ENCODE measurements around the gene FAM81A.
"Not testable (repeated sequence)": the region's sequence is repeated elsewhere in the genome, so short reads cannot be mapped to it uniquely, and the experiment has no call there.

The FAM81A gene

GRCh38 chr15:59444081-59444835, 6.3 kb downstream of the FAM81A start:
- no peak overlapping the region for H3K27ac Mint-ChIP-seq

GRCh38 chr15:59444980-59445545, 7.1 kb downstream of the FAM81A start:
- H3K4me1 Mint-ChIP-seq, result no peaks in the 10 kb centered on the region
- H3K27ac Mint-ChIP-seq, result no peak overlapping the region
- H3K27me3 Mint-ChIP-seq, result no peaks in the 10 kb centered on the region
- no peaks in the 10 kb centered on the region for H3K9me3 Mint-ChIP-seq
- H3K36me3 Mint-ChIP-seq, result no peaks in the 10 kb centered on the region
- H3K4me3 Mint-ChIP-seq, result no peak overlapping the region

More at GRCh38 chr15:59444081-59444835, 6.3 kb downstream of the FAM81A start:
- no peaks in the 10 kb centered on the region for H3K4me1 Mint-ChIP-seq
- H3K4me3 Mint-ChIP-seq, result no peak overlapping the region
- no peaks in the 10 kb centered on the region for H3K9me3 Mint-ChIP-seq
- no peaks in the 10 kb centered on the region for H3K36me3 Mint-ChIP-seq
- peaks cover 3% of the 10 kb centered on the region for H3K27me3 Mint-ChIP-seq

- Mint-ChIP-seq H3K36me3 (no peaks in the 10 kb centered on the region), H3K4me1 (no peaks in the 10 kb centered on the region), H3K9me3 (no peaks in the 10 kb centered on the region), H3K27me3 (no peaks in the 10 kb centered on the region), H3K4me3 (no peak overlapping the region), H3K27ac (no peak overlapping the region)
Measured at GRCh38 chr15:59446232-59446957, 8.4 kb downstream of the FAM81A start.

GRCh38 chr15:59447367-59447766, 9.4 kb downstream of the FAM81A start:
- Mint-ChIP-seq H3K4me3 (no peak overlapping the region), H3K27ac (no peak overlapping the region), H3K4me1 (no peaks in the 10 kb centered on the region), H3K27me3 (no peaks in the 10 kb centered on the region), H3K36me3 (no peaks in the 10 kb centered on the region), H3K9me3 (no peaks in the 10 kb centered on the region)

- no peak overlapping the region for H3K27ac Mint-ChIP-seq
- H3K9me3 Mint-ChIP-seq, result no peaks in the 10 kb centered on the region
- H3K4me1 Mint-ChIP-seq, result no peaks in the 10 kb centered on the region
- no peak overlapping the region for H3K4me3 Mint-ChIP-seq
- no peaks in the 10 kb centered on the region for H3K36me3 Mint-ChIP-seq
- no peaks in the 10 kb centered on the region for H3K27me3 Mint-ChIP-seq
Measured at GRCh38 chr15:59448871-59449270, 10.9 kb downstream of the FAM81A start.

- no peaks in the 10 kb centered on the region for H3K27me3 Mint-ChIP-seq
- no peaks in the 10 kb centered on the region for H3K9me3 Mint-ChIP-seq
- no peak overlapping the region for H3K27ac Mint-ChIP-seq
- H3K36me3 Mint-ChIP-seq, result no peaks in the 10 kb centered on the region
- no peaks in the 10 kb centered on the region for H3K4me1 Mint-ChIP-seq
- no peak overlapping the region for H3K4me3 Mint-ChIP-seq
Measured at GRCh38 chr15:59453474-59454215, 15.7 kb downstream of the FAM81A start.

- no peaks in the 10 kb centered on the region for H3K27me3 Mint-ChIP-seq
- peaks cover under 1% of the 10 kb centered on the region for H3K9me3 Mint-ChIP-seq
- H3K4me1 Mint-ChIP-seq, result no peaks in the 10 kb centered on the region
- H3K4me3 Mint-ChIP-seq, result no peak overlapping the region
- H3K27ac Mint-ChIP-seq, result no peak overlapping the region
- H3K36me3 Mint-ChIP-seq, result no peaks in the 10 kb centered on the region
Measured at GRCh38 chr15:59456114-59456513, 18.1 kb downstream of the FAM81A start.

- H3K9me3 Mint-ChIP-seq, result peaks cover 3% of the 10 kb centered on the region
- no peak overlapping the region for H3K27ac Mint-ChIP-seq
- H3K36me3 Mint-ChIP-seq, result no peaks in the 10 kb centered on the region
Measured at GRCh38 chr15:59457103-59457502, 19.1 kb downstream of the FAM81A start.

GRCh38 chr15:59461521-59461920, 23.5 kb downstream of the FAM81A start:
- no peak overlapping the region for H3K4me3 Mint-ChIP-seq
- no peaks in the 10 kb centered on the region for H3K4me1 Mint-ChIP-seq
- H3K27ac Mint-ChIP-seq, result no peak overlapping the region
- peaks cover 8% of the 10 kb centered on the region for H3K9me3 Mint-ChIP-seq
- no peaks in the 10 kb centered on the region for H3K27me3 Mint-ChIP-seq
- H3K36me3 Mint-ChIP-seq, result no peaks in the 10 kb centered on the region

More at GRCh38 chr15:59457103-59457502, 19.1 kb downstream of the FAM81A start:
- Mint-ChIP-seq H3K4me1 (no peaks in the 10 kb centered on the region), H3K4me3 (no peak overlapping the region), H3K27me3 (no peaks in the 10 kb centered on the region)

- peaks cover 8% of the 10 kb centered on the region for H3K27me3 Mint-ChIP-seq
- no peaks in the 10 kb centered on the region for H3K4me1 Mint-ChIP-seq
- no peak overlapping the region for H3K27ac Mint-ChIP-seq
- no peaks in the 10 kb centered on the region for H3K9me3 Mint-ChIP-seq
- peaks cover 2% of the 10 kb centered on the region for H3K36me3 Mint-ChIP-seq
- H3K4me3 Mint-ChIP-seq, result no peak overlapping the region
Measured at GRCh38 chr15:59473226-59473625, 35.2 kb downstream of the FAM81A start.

- not testable (repeated sequence) for H3K4me3 Mint-ChIP-seq, H3K36me3 Mint-ChIP-seq
Measured at GRCh38 chr15:59475161-59475560, 37.2 kb downstream of the FAM81A start.

GRCh38 chr15:59484399-59484798, 46.4 kb downstream of the FAM81A start:
- no peak overlapping the region for H3K27ac Mint-ChIP-seq
- H3K36me3 Mint-ChIP-seq, result no peaks in the 10 kb centered on the region
- peaks cover 2% of the 10 kb centered on the region for H3K27me3 Mint-ChIP-seq
- H3K9me3 Mint-ChIP-seq, result no peaks in the 10 kb centered on the region
- no peaks in the 10 kb centered on the region for H3K4me1 Mint-ChIP-seq
- no peak overlapping the region for H3K4me3 Mint-ChIP-seq

More at GRCh38 chr15:59475161-59475560, 37.2 kb downstream of the FAM81A start:
- not testable (repeated sequence) for H3K27me3 Mint-ChIP-seq, H3K27ac Mint-ChIP-seq, H3K9me3 Mint-ChIP-seq, H3K4me1 Mint-ChIP-seq

GRCh38 chr15:59485036-59485435, 47.0 kb downstream of the FAM81A start:
- Mint-ChIP-seq H3K4me3 (no peak overlapping the region), H3K9me3 (no peaks in the 10 kb centered on the region), H3K4me1 (no peaks in the 10 kb centered on the region), H3K27ac (peak overlapping the region; percentile 52), H3K27me3 (peaks cover 2% of the 10 kb centered on the region), H3K36me3 (no peaks in the 10 kb centered on the region)

- not testable (repeated sequence) for H3K4me3 Mint-ChIP-seq, H3K27ac Mint-ChIP-seq, H3K27me3 Mint-ChIP-seq
Measured at GRCh38 chr15:59489485-59489884, 51.5 kb downstream of the FAM81A start.

GRCh38 chr15:59491062-59491461, 53.1 kb downstream of the FAM81A start:
- H3K27ac Mint-ChIP-seq, result no peak overlapping the region

More at GRCh38 chr15:59489485-59489884, 51.5 kb downstream of the FAM81A start:
- H3K4me1 Mint-ChIP-seq, H3K36me3 Mint-ChIP-seq, H3K9me3 Mint-ChIP-seq: not testable (repeated sequence)

More at GRCh38 chr15:59491062-59491461, 53.1 kb downstream of the FAM81A start:
- Mint-ChIP-seq H3K27me3 (no peaks in the 10 kb centered on the region), H3K4me1 (peaks cover 4% of the 10 kb centered on the region), H3K36me3 (no peaks in the 10 kb centered on the region), H3K9me3 (no peaks in the 10 kb centered on the region), H3K4me3 (no peak overlapping the region)

Measured in activated naive CD4-positive, alpha-beta T cell treated with anti-CD3 and anti-CD28 coated beads, Interleukin-2, amount 50 U/mL, for 24 hours (primary cell).